T-helper 1 cell treated with Interleukin-12 subunit alpha and Interleukin-12 subunit beta and Interleukin-4 antibody, amounts not matched to agents 30 ng/mL and 1 ng/mL, for 36 hours (primary cell): ENCODE measurements around the gene TGFBR1. TPM values are rescaled to one million over a fixed set of nuclear protein-coding genes. Genes with fewer than 3 reads are reported as not detected.

Experiments
- intact Hi-C: fragments of 100-400 bp; cut with micrococcal nuclease; formaldehyde crosslinking; loops from one replicate; pipeline ENCODE4 v1.15.1; 2024
- total RNA-seq: library from RNA; stranded (reverse); gene quantifications from 2 replicates; pipeline ENCODE4 v1.2.3, GENCODE V29; 2022

The TGFBR1 gene
- total RNA-seq, 1 donor from 2014 or later: 116 TPM

- intact Hi-C loops: loop anchor here (2.0 kb wide), 1 partner anchor 713 kb away; no protein-coding TSS in a partner anchor
Observed at GRCh38 chr9:99105152-99106043, 485 bp downstream of the TGFBR1 start.

DNA sequence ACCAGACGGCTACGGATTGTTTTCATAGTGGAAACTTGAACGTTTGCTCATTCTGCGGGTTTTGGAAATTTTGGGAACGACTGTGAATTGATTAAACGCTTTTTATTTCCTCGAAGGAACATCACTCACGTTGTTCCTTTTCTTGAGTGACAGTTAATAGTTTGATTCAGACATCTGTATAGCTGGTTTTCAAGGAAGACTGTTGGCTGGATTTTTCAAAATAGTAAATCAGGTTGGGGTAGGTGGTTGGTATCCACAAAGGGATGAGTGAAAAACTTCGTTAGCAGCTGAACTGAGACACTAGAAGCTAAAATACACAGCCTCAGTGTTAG, 1.1 kb downstream of the TGFBR1 start:
- intact Hi-C loops: no loop called here

DNA sequence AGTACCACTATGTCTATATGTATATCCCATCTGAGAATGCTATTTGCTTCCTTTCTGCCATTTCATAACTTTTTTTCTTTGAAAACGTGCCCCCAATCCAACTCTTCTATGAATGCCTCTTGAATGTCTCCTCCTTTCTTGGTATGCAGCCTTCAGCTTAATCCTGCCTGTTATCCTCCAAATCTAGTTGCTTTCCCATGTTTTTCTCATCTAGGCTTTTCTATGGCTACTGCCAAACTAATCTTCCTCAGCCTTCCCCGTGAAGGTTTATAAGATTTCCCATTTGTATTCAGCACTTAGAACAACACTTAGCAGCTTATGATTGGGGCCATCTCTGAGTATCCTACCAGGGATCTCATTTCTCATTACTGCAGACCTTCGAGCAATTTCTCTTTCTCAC, 2.5 kb downstream of the TGFBR1 start:
- intact Hi-C loops: no loop called here

- intact Hi-C loops: no loop called here
Observed at GRCh38 chr9:99108131-99108530, 3.2 kb downstream of the TGFBR1 start.

- intact Hi-C loops: no loop called here
Observed at GRCh38 chr9:99109522-99109921, 4.6 kb downstream of the TGFBR1 start.

- intact Hi-C loops: loop anchor here (1.0 to 2.0 kb wide), 3 partner anchors 9 to 54 kb away; no protein-coding TSS in a partner anchor
Observed at GRCh38 chr9:99112750-99113413, 8.0 kb downstream of the TGFBR1 start.

- intact Hi-C loops: loop anchor here (1.0 to 2.0 kb wide), 3 partner anchors 9 to 55 kb away; no protein-coding TSS in a partner anchor
Observed at GRCh38 chr9:99113414-99114048, 8.6 kb downstream of the TGFBR1 start.

- intact Hi-C loops: no loop called here
Observed at GRCh38 chr9:99114049-99114440, 9.1 kb downstream of the TGFBR1 start.

GRCh38 chr9:99114846-99115500, 10.1 kb downstream of the TGFBR1 start:
- intact Hi-C loops: no loop called here

DNA sequence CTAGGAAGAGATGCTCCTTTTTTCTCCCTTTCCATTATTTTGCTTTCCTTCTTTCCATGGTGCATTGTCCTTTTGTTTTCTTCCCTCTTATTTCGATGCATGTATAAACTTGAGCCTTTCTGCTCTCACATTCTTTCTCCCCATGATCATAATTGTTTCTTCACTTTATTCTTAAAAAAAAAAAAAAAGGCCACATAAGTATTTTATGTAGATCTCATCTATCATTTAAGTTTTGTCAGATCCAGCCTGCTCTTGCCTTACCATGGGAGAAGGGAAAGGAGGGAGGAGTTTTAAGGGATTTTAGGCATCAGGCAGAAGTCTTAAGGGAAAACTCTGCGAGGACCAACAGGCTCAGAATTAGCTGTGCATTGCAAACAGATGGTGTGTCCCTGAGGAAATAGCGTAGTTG, 11.1 kb downstream of the TGFBR1 start:
- intact Hi-C loops: no loop called here

GRCh38 chr9:99118782-99119466, 14.0 kb downstream of the TGFBR1 start:
- intact Hi-C loops: loop anchor here (1.0 kb wide), 6 partner anchors 9 to 119 kb away; no protein-coding TSS in a partner anchor

DNA sequence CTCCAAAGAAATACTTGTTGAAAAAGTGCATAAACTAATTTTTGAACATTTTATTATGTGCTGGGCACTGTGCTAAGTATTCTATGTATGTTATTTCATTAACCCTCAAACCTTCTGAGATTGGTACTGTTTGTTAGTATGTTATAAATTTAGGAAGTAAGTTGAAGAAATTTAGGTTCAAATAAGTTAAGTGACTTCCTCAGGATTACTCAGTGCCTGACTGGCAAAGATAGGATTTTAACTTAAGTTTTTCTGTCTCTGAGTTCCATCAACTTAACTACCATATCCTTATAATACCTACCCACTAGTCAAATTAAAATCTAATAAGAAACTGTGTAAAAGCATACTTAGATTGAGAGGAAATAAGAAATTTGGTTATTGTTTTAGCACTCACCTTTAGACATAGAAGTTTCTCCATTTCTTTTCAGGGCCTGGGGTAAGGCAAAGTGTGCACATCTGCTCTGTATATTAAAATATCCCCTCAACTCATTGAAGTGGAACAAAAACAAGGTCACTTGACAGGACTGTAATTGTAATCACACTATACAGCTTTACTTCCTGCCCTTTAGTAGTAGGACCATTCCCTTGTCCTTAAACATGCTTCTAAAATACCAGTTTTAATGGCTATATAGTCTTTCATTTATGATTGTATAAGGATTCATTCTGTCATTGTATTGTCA, 15.2 kb downstream of the TGFBR1 start:
- intact Hi-C loops: loop anchor here (1.0 kb wide), 6 partner anchors 8 to 120 kb away; no protein-coding TSS in a partner anchor

DNA sequence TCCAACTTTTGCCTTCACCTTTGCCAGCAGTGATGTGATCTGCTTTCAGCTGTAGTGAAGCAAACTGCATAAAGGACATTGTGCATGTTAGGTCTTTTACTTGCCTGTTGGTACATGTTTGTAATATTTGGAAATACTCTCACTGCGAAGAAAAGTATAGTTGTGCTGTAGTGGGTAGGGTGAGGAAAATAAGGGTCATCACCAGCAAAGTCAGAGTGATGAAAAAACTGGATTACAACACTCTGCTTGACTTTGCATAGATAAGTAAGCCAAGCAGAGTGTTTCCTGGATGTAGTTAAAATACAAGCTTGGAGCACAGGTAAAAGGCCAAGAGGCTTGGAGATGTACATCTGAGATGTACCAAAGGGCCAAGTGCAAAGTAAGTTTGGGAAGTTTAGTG, 16.7 kb downstream of the TGFBR1 start:
- intact Hi-C loops: no loop called here

- intact Hi-C loops: no loop called here
Observed at GRCh38 chr9:99124534-99125255, 19.8 kb downstream of the TGFBR1 start.

- intact Hi-C loops: no loop called here
Observed at GRCh38 chr9:99125446-99125845, 20.5 kb downstream of the TGFBR1 start.

DNA sequence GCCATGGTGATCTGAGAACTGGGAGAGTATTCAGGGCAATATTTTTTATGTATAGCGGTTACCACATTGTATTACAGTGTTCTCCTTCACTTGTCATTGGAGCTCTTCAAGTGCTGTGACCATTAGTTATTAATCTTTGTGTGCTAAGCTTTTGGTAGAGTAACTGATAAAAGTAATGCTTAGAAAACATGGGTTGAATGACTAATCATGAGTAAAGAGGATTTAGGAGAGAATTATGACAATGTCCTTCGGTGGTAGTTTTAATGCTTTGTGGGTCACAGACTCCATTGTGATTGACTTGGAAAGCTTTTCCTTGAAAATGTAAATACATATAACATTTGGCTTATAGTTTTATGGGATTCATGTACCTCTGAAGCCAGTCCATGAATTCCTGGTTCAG, 21.4 kb downstream of the TGFBR1 start:
- intact Hi-C loops: no loop called here

- intact Hi-C loops: loop anchor here (1.0 kb wide), 1 partner anchor 8 kb away; no protein-coding TSS in a partner anchor
Observed at GRCh38 chr9:99127356-99128132, 22.6 kb downstream of the TGFBR1 start.

GRCh38 chr9:99128133-99128406, 23.2 kb downstream of the TGFBR1 start:
- intact Hi-C loops: loop anchor here (1.0 kb wide), 1 partner anchor 9 kb away; no protein-coding TSS in a partner anchor

DNA sequence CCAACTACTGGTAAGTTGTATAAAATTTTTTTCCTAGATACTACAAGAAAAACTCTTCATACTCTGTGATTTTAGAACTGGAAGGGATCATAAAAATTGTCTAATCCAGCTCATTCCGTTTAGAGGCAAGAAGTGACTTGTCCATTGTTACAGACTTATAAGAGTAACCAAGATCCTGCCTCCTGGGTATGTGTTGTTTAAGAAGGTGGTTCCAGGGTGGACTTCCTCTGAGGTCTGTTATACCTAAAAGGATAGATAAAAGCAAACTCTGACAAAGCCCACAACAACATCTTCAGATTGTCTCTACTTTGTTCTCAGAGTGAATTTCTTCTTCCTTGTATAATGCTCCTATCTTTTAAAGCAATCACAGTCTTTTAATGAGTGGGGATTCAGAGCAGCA, 24.2 kb downstream of the TGFBR1 start:
- intact Hi-C loops: no loop called here
